ENCODE results near the gene CFL1.

DNA sequence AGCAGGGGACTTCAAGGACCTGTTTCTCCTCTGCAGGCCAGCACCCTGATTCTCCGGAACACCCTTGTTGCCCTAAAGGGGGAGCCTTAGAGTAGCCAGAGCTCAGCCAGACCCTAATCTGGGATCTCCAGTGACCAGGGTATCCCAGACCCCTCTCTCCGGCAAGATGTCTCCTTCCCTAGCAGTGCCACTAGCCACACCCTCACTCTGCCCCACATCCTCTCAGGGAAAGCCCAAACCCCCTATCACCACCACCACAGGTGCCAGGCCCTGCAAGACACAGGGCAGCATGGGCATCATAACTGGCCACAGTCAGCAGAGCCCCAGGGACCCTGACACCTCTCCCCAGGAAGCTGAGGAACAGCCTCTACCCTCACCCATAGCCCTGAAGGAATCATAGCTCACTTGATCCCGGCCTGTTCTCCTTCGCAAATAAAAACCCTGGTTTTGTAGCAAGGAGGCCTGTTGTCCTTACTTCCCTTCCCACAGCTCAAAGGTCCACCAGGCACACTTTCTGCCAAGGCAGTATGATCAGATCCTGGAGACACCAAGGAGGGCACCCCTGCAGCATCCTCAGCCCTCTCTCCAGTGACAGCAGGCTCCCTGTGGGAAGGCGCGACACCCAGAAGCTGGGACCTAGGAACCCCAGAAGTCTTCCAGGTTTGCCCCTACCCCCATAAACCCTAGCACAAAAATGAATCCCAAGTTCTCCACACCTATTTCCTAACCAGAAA, 4.6 kb downstream of the CFL1 start:
- TF ChIP-seq POLR2AphosphoS5 (IDR thresholded peaks at IDR 0.05; ENCODE audit: borderline replicate concordance, low read depth, low read length) (no peak), EZH2 (IDR thresholded peaks at IDR 0.05) (no peak), FOXP2 (optimal IDR thresholded peaks at IDR 0.05; ENCODE audit: control extremely low read depth, extremely low read length, insufficient read depth) (no peak)

Data from SK-N-MC (cell line).